ENCODE measurements around the gene MIF4GD.
"Not testable (repeated sequence)": the region's sequence is repeated elsewhere in the genome, so short reads cannot be mapped to it uniquely, and the experiment has no call there.

MIF4GD gene, protein sequence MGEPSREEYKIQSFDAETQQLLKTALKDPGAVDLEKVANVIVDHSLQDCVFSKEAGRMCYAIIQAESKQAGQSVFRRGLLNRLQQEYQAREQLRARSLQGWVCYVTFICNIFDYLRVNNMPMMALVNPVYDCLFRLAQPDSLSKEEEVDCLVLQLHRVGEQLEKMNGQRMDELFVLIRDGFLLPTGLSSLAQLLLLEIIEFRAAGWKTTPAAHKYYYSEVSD

GRCh38 chr17:75270966-75271232 is at the start of gene MIF4GD:
MIF4GD (minus strand) TSS chr17:75271231; CDS start chr17:75270195, 1,036 bp downstream.
- no peak for DNase-seq (ENCODE audit: low read depth in 2 of 2)

DNA sequence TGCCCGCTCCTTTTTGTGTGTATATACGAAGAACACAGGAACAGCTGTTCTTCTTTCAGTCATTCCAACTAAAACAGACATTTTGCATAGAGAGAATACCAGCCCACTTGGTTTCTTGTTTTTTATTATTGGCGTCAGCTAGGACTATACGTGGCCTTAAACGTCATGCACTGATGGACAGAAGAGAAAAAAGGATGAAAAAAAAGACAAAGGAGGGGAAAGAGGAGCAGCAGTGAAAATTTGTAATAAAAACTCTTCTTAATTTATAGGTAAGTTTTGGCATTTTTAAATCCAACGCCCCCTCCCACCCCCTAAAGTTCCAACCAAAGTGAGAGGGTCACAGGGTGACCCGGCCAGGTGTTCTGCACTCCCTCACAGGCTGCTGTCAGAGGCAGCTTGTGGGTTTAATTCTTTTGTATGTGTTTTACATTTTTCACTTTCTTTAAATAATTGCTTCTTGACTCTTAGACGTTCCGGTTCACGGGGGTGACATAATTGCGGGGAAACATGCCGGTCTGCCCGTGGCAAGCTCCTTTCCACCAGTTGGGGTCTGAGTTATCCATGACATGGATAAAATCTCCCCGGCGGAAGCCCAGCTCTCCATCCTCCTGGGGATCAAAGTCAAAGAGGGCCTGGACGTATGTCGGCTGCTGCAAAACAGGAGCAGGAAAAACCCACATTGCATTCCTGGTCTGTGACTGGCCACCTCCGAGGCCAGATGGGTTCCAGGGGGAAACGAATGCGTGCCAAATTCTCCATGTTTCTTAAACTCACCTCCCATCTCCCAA is 49.1 kb upstream of the MIF4GD start:
- DNase-seq (ENCODE audit: low read depth in 2 of 2) = no peak

DNA sequence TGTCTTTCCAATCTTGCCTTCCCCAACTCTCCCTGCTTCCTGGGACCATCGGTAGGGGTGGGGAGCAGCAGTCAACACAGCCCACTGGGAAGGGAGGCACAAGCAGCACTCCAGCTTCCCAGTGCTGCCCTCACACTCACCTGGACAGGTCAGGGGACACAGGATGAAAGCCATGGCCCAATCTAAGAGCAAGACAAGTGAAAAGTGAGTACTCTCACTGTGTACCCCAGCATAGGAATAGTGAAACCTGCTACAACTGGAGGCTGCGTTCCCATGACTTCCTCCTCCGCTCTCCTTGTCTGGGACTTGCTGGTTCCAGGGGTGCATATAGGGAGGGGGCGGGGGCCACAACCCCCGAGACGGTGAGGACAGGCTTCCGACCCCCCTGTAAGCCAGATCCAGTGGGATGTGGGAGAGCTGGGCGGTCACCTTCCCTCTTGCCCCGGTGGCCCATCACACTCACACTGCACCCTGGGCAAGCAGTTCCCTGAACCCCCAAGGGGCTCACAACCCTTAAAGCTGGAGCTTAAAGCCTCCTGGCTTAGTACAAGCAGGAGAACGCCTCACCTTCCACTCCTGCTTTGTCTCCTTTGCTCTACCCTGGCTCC is 47.7 kb upstream of the MIF4GD start:
- DNase-seq (ENCODE audit: low read depth in 2 of 2) = no peak

DNA sequence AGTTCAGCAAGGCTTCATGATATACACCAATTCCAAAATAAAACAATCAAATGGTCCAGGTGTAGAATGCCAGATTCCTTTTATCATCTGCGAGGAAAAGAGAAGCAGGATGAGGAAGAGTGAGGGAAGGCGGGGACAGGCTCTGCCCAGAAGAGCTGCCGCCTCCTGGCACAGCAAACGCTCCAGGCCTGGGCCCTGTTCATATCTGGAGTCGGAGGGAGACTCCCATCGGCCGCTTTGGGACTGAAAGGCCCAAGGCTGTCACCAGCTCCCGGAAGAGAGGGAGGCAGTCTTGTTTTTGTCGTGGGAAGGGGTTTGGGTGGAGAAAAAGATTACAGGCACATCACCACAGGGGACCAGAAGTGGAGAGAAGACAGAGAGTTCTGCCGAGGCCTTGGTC is 47.2 kb upstream of the MIF4GD start:
- no peak for DNase-seq (ENCODE audit: low read depth in 2 of 2)

DNA sequence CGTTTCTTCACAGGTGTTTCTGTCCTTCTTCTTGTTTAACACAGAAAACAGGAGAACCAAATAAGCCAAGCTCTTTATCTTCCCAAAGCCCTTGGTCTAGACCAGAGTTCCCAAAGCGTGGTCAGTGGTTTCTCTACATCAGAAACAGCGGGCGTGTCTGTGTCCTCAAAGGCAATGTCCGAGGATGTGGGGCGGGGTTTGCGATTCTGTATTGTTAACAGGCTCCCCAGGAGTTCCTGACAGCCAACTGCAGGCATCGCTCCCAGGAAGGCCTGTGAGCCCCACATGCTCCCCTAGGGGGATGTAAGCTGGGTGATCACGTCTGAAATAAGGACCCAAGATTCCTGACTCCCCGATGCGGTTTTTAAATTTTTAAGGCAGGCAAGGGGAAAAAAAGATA is 46.6 kb upstream of the MIF4GD start:
- DNase-seq (ENCODE audit: low read depth in 2 of 2) = no peak

DNA sequence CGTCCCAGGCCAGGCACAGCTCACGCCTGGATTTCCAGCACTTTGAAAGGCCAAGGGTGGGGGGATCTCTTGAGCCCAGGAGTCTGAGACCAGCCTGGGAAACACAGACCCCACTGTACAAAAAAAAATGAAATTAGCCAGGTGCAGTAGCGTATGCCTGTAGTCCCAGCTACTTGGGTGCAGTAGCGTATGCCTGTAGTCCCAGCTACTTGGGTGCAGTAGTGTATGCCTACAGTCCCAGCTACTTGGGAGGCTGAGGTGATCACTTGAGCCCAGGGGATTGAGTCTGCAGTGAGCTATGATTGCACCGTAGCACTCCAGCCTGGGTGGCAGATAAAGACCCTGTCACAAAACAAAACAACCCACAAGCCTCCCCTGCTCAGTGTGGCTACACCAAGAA is 45.2 kb upstream of the MIF4GD start:
- no peak for DNase-seq (ENCODE audit: low read depth in 2 of 2)

- DNase-seq (ENCODE audit: low read depth in 2 of 2) = no peak
These were observed 44.7 kb upstream of the MIF4GD start for GRCh38 chr17:75315541-75316243.

- no peak for DNase-seq (ENCODE audit: low read depth in 2 of 2)
These were observed 43.0 kb upstream of the MIF4GD start for GRCh38 chr17:75313941-75314551.

DNA sequence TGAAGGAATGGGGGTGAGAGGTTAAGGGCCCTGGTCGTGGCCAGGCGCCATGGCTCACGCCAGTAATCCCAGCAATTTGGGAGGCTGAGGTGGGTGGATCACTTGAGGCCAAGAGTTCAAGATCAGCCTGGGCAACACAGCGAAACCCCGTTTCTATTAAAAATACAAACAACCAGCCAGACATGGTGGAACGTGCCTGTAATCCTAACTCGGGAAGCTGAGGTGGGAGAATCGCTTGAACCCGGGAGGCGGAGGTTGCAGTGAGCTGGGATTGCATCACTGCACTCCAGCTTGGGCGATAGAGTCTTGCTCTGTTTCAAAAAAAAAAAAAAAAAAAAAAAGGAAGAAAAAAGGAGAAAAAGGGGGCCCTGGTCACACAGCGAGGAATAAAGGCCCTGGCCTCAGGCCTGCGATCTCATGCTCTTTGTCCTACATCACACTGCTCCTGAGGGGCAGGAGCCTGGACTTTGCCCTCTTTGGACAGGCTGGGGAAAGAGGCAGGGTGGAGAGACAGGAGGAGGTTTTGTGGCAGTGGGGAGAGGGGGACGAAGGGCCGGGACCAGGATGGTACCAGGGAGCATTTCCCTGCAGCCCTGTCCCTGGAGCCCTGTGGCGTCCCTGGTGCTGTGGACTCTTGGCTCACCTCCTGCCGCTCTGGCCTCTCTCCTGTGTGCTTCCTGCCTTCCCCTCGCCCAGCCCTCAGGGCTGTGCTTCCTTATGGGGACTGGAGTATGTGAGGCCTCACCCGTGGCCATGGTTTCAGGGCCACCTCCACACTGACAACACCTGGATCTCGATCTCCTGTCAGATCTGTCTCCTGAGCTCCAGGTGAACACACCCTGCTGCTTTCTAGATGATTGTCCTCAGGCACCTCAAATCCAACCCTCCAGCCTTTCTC is 38.0 kb upstream of the MIF4GD start:
- no peak for DNase-seq (ENCODE audit: low read depth in 2 of 2)

DNA sequence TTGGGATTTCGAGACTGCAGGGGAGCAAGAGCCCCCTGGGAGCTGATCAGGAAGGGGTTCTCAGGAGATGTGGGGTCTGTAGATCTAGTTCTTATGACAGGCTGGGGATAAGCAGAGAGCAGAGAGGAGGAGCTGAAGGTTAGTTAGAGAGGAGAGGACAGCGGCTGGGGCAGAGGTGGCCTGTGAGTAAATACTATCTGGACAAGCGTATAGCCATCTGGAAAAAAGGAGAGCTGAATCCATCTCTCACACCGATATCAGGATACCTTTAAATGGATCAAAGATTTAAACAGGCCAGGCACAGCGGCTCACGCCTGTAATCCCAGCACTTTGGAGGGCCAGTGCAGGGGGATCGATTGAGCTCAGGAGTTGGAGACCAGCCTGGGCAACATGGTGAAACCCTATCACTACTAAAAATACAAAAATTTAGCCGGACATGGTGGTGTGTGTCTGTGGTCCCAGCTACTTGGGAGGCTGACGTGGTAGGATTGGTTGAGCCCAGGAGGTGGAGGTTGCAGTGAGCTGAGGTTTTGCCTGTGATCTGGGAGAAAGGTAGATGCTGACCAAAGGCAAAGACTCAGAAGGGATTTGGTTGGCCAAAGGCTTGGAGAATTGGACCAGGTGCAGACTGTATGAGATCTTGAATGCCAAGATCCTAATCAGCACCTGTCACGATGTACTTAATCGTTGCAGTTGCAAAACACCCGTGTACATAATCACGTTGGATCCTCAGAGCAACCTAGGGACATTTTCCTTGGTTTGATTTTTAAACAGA is 37.1 kb upstream of the MIF4GD start:
- DNase-seq (ENCODE audit: low read depth in 2 of 2) = no peak

DNA sequence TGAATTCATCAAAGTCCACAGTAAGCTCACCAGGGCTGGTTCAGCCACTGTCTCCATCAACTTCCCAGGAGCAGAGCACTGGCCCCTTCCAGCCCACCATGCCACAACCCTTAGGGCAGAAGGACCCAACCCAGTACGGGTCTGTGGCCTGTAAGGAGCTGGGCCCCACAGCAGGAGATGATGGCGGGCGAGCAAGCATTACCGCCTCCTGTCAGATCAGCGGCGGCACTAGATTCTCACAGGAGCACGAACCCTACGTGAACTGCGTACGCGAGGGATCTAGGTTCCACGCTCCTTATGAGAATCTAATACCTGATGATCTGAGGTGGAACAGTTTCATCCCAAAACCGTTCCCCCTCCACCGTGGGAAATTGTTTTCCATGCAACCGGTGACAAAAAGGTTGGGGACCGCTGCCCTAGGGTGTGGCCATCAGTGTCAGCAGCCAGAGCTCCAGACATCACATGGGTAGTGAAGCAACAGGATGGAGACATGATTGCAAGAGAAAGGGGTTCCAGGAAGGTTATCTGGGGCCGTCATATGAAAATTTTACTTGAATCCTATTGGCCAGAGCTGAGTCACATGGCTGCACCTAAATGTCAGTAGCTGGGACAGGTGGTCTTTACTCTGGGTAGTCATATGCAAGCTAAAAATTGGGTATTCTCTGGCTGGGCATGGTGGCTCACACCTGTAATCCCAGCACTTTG is 30.6 kb upstream of the MIF4GD start:
- no peak for DNase-seq (ENCODE audit: low read depth in 2 of 2)

- no peak for DNase-seq (ENCODE audit: low read depth in 2 of 2)
These were observed 30.0 kb upstream of the MIF4GD start for GRCh38 chr17:75301049-75301448.

DNA sequence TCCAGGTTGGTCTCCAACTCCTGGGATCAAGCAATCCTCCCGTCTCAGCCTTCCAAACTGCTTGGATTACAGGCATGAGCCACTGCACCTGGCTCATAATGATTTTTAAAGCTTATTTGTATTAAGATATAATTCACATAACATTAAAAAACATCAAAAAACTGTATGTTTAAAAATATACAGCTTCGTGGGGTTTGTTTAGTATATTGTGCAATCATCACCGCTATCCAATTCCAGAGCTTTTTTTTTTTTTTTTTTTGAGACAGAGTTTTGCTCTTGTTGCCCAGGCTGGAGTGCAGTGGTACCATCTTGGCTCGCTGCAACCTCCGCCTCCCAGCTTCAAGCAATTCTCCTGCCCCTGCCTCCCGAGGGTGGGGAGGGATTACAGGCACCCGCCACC is 29.2 kb upstream of the MIF4GD start:
- no peak for DNase-seq (ENCODE audit: low read depth in 2 of 2)

GRCh38 chr17:75295201-75296158 is 24.4 kb upstream of the MIF4GD start:
- no peak for DNase-seq (ENCODE audit: low read depth in 2 of 2)

GRCh38 chr17:75292810-75293448 is 21.9 kb upstream of the MIF4GD start:
- not testable (repeated sequence) for DNase-seq (ENCODE audit: low read depth in 2 of 2)

DNA sequence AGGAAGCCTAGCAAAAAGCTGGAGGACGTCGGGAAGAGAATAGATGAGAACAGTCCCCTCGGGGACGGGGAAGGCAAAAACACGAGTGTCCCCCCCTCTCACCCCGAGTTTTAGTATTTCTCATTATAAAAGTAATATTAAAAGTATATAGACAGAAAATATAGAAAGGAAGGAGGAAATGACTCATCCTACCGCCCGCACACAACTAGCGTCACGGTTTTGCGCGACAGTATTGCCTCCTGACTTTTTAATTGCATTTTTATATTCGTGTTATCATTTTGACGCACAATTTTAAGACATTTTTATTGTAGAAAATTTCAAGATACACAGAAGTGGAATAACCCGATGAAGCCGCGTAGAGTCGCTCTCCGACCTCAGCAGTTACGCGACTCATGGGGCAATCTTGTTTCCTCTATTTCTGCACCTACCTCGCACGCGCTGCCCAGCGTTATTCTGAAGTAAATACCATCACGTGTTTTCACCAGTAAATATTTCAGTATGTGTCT is 18.9 kb upstream of the MIF4GD start:
- DNase-seq (ENCODE audit: low read depth in 2 of 2) = peak; percentile 27 to 43

- DNase-seq (ENCODE audit: low read depth in 2 of 2) = peak; percentile 85 to 91
These were observed 18.2 kb upstream of the MIF4GD start, which contains the start of gene SLC25A19 for GRCh38 chr17:75289115-75289831. SLC25A19 (minus strand) TSS chr17:75289433; CDS start chr17:75286764, 2,669 bp downstream.

All from stimulated activated CD8-positive, alpha-beta memory T cell treated with anti-CD3 and anti-CD28 coated beads, Interleukin-2, amount 100 ng/mL, for 1 hour (primary cell).